Mucosa of rectum (tissue), 2 donors: ENCODE results near the gene FKRP.
"Not testable (repeated sequence)": the region's sequence is repeated elsewhere in the genome, so short reads cannot be mapped to it uniquely, and the experiment has no call there.

Experiments
- H3K27ac ChIP-seq, 2 donors: one replicate each; pipeline ENCODE4 v1.7.0; 2013; ENCODE audit warnings: inconsistent platforms in 2 of 2, low read depth in 2 of 2, low read length in 2 of 2
- H3K27me3 ChIP-seq, 2 donors: one replicate each; pipeline ENCODE4 v1.7.0; 2013; ENCODE audit warnings: low read length in 2 of 2; ENCODE audit not compliant: control insufficient read depth in 2 of 2, insufficient read depth in 2 of 2
- H3K36me3 ChIP-seq, 2 donors: one replicate each; pipeline ENCODE4 v1.7.0; 2013; ENCODE audit warnings: low read length in 2 of 2; ENCODE audit not compliant: control insufficient read depth in 2 of 2, insufficient read depth in 2 of 2
- H3K4me1 ChIP-seq, 2 donors: one replicate each; pipeline ENCODE4 v1.7.0; 2013; ENCODE audit warnings: low read length in 2 of 2, mild to moderate bottlenecking in 1 of 2; ENCODE audit not compliant: control insufficient read depth in 2 of 2, insufficient read depth in 2 of 2
- H3K4me3 ChIP-seq, 2 donors: one replicate each; pipeline ENCODE4 v1.7.0; 2013; ENCODE audit warnings: low read length in 2 of 2
- H3K9ac ChIP-seq, 2 donors: one replicate each; pipeline ENCODE4 v1.7.0; 2013; ENCODE audit warnings: low read length in 2 of 2, low read depth in 1 of 2, mild to moderate bottlenecking in 1 of 2
- H3K9me3 ChIP-seq, 2 donors: one replicate each; pipeline ENCODE4 v1.7.0; 2013; ENCODE audit warnings: low read length in 2 of 2; ENCODE audit not compliant: control insufficient read depth in 2 of 2
- donor health status: healthy.
- donor health status: Normal muscosa, but diverticular disease.

FKRP gene, protein sequence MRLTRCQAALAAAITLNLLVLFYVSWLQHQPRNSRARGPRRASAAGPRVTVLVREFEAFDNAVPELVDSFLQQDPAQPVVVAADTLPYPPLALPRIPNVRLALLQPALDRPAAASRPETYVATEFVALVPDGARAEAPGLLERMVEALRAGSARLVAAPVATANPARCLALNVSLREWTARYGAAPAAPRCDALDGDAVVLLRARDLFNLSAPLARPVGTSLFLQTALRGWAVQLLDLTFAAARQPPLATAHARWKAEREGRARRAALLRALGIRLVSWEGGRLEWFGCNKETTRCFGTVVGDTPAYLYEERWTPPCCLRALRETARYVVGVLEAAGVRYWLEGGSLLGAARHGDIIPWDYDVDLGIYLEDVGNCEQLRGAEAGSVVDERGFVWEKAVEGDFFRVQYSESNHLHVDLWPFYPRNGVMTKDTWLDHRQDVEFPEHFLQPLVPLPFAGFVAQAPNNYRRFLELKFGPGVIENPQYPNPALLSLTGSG

DNA sequence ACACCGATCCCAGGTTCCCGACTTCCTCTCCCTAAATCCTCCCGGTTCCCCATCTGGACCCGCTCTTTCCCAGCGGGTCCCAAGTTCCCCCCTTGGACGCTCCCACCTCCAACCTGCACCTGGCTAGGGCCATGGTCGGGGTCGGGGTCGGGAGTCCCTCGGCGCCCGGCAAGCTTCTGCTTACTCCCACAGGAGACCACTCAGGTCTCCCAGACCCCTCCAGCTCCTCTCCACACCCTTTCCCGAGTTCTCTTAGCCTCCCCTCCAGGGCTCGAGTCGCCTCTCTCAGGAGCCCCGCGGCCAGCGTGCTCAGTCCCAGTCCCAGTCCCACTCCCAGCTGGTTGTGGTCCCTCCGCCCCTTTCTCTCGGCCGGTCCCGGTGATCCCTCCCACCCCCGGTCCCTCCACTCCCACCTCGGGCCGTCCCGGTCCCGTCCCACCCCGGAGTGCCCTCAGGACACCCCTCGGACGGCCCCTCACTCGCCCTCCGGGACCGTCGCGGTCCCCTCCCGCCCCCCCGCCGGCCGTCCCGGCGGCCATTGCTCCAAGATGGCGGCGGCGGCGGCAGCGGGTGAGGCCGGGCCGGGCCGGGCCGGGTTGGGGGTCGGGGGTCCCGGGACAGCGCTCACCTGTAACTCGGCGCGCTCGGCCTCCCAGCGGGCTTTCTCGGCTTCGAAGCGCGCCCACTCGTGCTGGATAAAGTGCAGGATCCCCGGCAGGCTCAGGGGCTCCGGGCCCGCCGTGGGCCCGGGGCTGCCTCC, at the start of gene FKRP:
FKRP (plus strand) TSS at position 537 of the 760 bp plus-strand sequence. CDS start 9,394 bp downstream, outside the sequence.
- peak within 1 kb of the TSS; percentile 88 to 90 for H3K4me3 ChIP-seq
- H3K4me1 ChIP-seq, result peaks cover 9 to 10% of the 10 kb centered on the region in 2 donors
- H3K9me3 ChIP-seq, result no peaks in the 10 kb centered on the region
- no peaks in the 10 kb centered on the region for H3K36me3 ChIP-seq
- no peaks in the 10 kb centered on the region for H3K27me3 ChIP-seq
- peak within 1 kb of the TSS; percentile 89 to 91 for H3K9ac ChIP-seq
- H3K27ac ChIP-seq, result peak within 1 kb of the TSS; percentile 46 to 56

DNA sequence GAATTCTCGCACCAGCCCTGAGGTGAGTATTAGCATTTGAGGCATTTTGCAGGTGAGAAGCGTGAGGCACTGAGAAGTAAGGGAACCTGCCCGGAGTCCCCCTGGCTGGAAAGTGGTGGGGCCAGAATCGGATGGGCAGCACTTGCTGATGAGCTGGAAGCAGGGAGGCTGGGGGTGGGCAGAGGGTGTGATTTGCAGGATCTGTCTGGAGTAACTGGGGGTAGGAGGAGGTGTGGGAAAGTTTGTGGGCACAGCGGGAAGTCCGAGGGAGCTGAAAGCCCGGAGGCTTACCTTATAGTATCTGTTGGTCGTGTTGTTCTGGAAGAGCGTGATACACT, 49.0 kb upstream of the FKRP start:
- Histone ChIP-seq H3K9ac (peak overlapping the region in 1 of 2 donors; percentile 51), H3K27me3 (no peaks in the 10 kb centered on the region), H3K27ac (peak overlapping the region in 1 of 2 donors; percentile 59), H3K9me3 (no peaks in the 10 kb centered on the region), H3K36me3 (peaks cover 59 to 80% of the 10 kb centered on the region in 2 donors), H3K4me3 (peak overlapping the region in 1 of 2 donors; percentile 21), H3K4me1 (peaks cover 4 to 8% of the 10 kb centered on the region in 2 donors)

DNA sequence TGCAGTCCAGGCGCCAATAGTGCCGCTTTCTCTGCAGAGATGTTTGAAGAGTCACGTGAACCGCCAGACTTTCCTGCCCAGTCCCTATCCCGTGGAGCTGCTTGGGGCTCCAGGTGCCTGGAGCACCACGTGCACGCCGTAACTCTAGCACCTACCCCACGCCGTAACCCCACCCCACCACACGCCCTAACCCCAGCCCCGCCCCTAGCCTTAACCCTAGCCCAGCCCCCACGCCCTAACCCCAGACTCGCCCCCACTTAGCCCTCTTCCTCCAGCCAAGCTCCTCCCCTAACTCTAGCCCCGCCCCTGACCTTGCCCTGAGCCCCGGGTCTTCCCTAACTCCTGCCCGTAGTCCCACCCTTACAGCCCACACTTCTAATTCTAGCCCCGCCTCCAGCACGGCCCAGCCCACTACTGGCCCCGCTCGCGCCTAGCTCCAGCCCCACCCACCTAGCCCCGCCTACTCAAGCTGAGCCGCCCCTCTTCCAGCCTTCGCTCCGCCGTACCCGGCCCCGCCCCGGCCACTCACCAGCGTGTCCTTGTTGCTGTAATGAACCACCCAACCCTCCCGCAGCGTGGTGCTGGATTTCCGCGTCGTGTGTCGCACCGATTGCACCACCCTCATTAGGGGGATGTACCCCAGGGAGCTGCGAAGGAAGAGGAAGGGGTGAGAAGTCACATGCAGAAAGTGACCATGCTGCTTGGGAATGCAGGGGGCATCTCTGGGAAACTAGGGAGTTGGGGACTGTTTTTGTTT, 48.5 kb upstream of the FKRP start:
- Histone ChIP-seq H3K27ac (peak overlapping the region; percentile 43 to 59), H3K27me3 (no peaks in the 10 kb centered on the region), H3K4me1 (peaks cover 4 to 8% of the 10 kb centered on the region in 2 donors), H3K4me3 (peak overlapping the region; percentile 42 to 48), H3K9ac (peak overlapping the region; percentile 51 to 65), H3K36me3 (peaks cover 57 to 80% of the 10 kb centered on the region in 2 donors), H3K9me3 (no peaks in the 10 kb centered on the region)

DNA sequence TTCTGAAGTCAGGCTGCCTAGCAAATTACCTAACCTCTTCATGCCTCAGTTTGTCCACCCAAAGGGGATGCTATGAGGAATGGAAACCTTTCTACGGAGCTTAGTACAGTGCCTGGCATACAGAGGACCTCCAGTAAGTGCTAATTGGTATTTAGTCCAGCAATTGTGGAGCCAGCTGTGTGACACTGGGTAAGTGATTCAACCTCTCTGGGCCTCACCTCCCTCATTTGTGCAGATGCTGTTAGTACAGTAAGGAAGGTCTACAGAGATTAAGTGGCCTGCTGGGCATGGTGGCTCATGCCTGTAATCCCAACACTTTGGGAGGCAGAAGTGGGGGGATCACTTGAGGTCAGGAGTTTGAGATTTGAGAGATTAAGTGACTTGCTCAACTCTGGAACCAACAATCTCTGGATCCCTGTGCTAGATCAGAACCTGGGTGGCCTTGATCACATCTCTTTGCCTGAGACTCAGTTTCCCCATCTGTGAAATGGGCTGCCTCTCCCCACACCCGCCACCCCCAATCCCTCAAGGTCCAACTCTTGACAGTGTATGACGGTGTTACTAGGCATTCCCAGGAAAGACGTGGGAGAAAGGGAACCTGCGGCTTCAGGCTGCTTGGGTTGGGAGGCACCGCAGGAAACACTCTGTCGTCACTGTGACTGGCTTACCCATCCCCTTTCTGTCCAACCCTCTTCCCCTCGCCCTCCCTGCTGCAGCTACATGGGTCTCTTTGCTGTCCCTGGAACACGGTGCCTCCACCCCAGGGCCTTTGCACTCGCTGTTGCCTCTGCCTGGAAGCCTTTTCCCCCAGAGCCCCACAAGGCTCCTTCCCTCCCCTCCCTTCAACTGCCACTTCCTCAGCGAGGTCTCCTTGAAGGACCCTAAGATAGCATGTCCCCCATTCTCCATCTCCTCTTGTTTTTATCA, 47.2 kb upstream of the FKRP start:
- Histone ChIP-seq H3K27me3 (no peaks in the 10 kb centered on the region), H3K9me3 (no peaks in the 10 kb centered on the region), H3K36me3 (peaks cover 48 to 71% of the 10 kb centered on the region in 2 donors), H3K4me1 (peaks cover 4 to 8% of the 10 kb centered on the region in 2 donors), H3K27ac (peak overlapping the region; percentile 1 to 9), H3K9ac (peak overlapping the region in 1 of 2 donors; percentile 14), H3K4me3 (no peak overlapping the region)

DNA sequence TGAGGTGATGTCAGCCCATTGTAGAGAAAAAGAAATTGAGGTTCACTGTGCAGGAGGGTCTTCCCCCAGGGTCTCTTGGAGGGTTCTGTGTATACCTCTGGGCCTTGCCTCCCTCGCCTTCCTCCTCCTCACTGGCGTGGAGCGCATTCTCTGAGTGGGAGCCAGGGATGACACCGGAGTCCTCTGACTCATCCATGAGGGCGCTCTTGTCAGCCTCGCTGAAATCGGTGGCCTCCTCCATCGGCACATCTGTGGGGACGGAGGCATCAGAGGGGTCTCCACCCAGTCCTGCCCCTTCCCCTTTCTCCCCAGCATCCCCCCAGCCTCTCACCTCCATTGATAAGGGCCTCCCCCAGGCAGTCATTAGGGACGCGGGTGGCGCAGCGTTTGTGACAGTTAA, 45.2 kb upstream of the FKRP start:
- Histone ChIP-seq H3K9ac (no peak overlapping the region), H3K4me1 (peaks cover 4 to 8% of the 10 kb centered on the region in 2 donors), H3K27ac (no peak overlapping the region), H3K4me3 (no peak overlapping the region), H3K36me3 (peaks cover 43 to 68% of the 10 kb centered on the region in 2 donors), H3K27me3 (no peaks in the 10 kb centered on the region), H3K9me3 (no peaks in the 10 kb centered on the region)

DNA sequence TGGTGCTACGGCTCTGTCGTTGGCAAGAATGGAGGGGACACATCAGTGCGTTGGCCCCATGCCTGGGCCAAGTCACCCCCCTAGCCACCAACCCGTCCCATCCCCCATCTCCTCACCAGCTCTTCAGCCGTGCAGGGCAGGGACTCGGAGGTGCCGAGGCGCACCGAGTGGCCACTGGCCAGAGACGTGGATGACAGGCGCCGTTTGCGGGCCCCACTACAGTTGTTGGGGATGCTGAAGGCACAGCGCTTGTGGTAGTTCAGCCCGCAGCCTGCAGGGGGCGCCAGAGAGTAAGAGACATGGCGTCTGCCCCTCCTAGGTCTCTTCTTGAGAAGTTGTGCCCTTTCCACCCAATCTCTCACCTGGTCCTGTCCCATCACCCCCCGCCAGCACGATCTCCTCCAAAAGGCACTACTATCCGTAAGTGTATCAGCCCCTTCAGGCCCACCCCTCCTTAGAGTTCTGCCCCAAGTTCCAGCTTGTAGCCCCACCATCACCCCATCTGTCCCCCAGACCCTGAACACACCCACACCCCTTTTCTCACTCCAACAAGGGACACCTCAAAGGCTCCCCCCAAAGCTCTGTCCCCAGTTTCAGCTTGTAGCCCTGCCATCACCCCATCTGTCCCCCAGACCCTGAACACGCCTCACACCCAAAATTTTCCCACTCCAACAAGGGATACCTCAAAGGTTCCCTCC, 41.3 kb upstream of the FKRP start:
- H3K36me3 ChIP-seq, result peaks cover 44 to 62% of the 10 kb centered on the region in 2 donors

DNA sequence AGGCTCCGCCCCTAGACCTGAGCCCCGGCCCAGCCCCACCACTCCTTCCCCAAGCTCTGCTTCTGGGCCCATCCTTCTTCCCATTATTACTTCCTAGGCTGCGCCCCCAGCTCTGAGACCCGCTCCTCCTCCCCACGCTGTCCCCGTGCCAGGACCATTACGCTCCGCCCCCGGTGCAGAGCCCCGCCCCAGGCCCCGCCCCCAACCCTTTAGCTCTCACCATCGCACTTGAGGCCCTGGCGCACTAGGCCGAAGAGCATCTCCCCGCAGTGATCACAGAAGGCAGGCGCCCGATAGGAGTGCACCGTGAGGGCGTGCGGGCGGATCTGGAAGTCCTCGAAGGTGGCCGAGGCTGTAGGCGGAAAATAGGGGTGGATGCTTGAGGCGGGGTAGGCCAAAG, 35.2 kb upstream of the FKRP start:
- Histone ChIP-seq H3K4me3 (no peak overlapping the region), H3K36me3 (peaks cover 18 to 30% of the 10 kb centered on the region in 2 donors), H3K4me1 (peaks cover 12% of the 10 kb centered on the region in 2 donors), H3K9ac (no peak overlapping the region), H3K27me3 (no peaks in the 10 kb centered on the region), H3K27ac (no peak overlapping the region), H3K9me3 (no peaks in the 10 kb centered on the region)

More for the DNA sequence above, 41.3 kb upstream of the FKRP start:
- Histone ChIP-seq H3K9ac (no peak overlapping the region), H3K27ac (no peak overlapping the region), H3K4me1 (no peaks in the 10 kb centered on the region), H3K27me3 (no peaks in the 10 kb centered on the region), H3K9me3 (no peaks in the 10 kb centered on the region), H3K4me3 (no peak overlapping the region)

DNA sequence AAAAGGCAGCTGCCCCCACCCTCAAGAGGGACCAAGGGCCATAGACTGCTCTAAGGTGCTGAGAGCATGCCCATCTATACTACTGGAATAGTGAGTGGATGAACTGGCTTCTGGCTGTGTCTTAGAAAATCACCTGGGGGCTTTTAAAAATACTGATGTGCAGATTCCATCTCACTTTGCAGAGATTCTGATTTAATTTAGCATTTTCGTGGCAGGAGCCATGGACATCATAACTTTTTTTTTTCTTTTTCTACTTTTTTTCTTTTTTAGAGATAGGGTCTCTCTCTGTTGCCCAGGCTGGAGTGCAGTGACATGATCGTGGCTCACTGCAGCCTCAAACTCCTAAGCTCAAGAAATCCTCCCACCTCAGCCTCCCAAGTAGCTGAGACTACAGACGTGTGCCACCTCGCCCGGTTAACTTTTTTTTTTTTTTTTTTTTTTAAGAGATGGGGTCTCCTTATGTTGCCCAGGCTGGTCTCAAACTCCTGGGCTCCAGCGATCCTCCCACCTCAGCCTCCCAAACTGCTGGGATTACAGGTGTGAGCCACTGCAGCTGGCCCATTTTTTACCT, 33.0 kb upstream of the FKRP start:
- not testable (repeated sequence) for H3K27ac ChIP-seq, H3K9me3 ChIP-seq, H3K9ac ChIP-seq, H3K27me3 ChIP-seq, H3K4me3 ChIP-seq
- peaks cover 18 to 20% of the 10 kb centered on the region in 2 donors for H3K4me1 ChIP-seq
- H3K36me3 ChIP-seq, result peaks cover 9 to 15% of the 10 kb centered on the region in 2 donors
